K562 (cell line): ENCODE data around the gene KCNMB2.

Source experiments
- CTCF ChIP-seq, 3 experiments: IDR thresholded peaks in 2 of 3; conservative IDR thresholded peaks in 1 of 3; 2 replicates each; pipeline ENCODE4 v1.5.1; 2011 to 2012; ENCODE audit warnings: low read length in 3 of 3, mild to moderate bottlenecking in 3 of 3, control low read depth in 2 of 3, improper control_type of control experiment in 1 of 3, inconsistent platforms in 1 of 3, low read depth in 1 of 3, mixed read lengths in 1 of 3, moderate library complexity in 1 of 3; ENCODE audit not compliant: insufficient read depth in 2 of 3
- DNMT1 ChIP-seq: fragments of 450-650 bp; IDR thresholded peaks from 2 replicates; pipeline ENCODE4 v1.6.1; 2016; ENCODE audit warnings: antibody characterized with exemption, mild to moderate bottlenecking
- ESRRA ChIP-seq: fragments of 450-650 bp; IDR thresholded peaks from 2 replicates; pipeline ENCODE4 v1.6.1; 2014; ENCODE audit warnings: low read depth, mild to moderate bottlenecking, moderate library complexity, borderline replicate concordance
- KAT7 ChIP-seq: sonication (generic); formaldehyde crosslinking; IDR thresholded peaks from 2 replicates; pipeline ENCODE4 v1.8.0; 2022; ENCODE audit warnings: missing genetic modification reagents, mild to moderate bottlenecking, borderline replicate concordance
- MLLT1 ChIP-seq, 2 experiments: fragments of 450-650 bp; IDR thresholded peaks; 2 replicates each; pipeline ENCODE4 v1.6.1; 2016
- MTA3 ChIP-seq: fragments of 450-650 bp; formaldehyde crosslinking; IDR thresholded peaks from 2 replicates; pipeline ENCODE4 v1.6.1; 2017; ENCODE audit warnings: mild to moderate bottlenecking, borderline replicate concordance
- MYC ChIP-seq, 2 experiments: fragments of 250-450 bp in 1 of 2; sonication (Bioruptor Pico) in 1 of 2; IDR thresholded peaks; 2 replicates each; pipeline versions ENCODE4 v1.5.1 to v1.6.1; 2012 to 2021; ENCODE audit warnings: low read depth in 2 of 2, borderline replicate concordance in 1 of 2, improper control_type of control experiment in 1 of 2, low read length in 1 of 2, mild to moderate bottlenecking in 1 of 2, moderate library complexity in 1 of 2
- POLR2A ChIP-seq: fragments of 450-650 bp; conservative IDR thresholded peaks from 2 replicates; pipeline ENCODE4 v1.6.1; 2016
- RERE ChIP-seq: sonication (generic); formaldehyde crosslinking; IDR thresholded peaks from 2 replicates; pipeline ENCODE4 v1.8.0; 2023; ENCODE audit warnings: missing genetic modification reagents, mild to moderate bottlenecking, borderline replicate concordance
- SMC3 ChIP-seq: conservative IDR thresholded peaks from 2 replicates; pipeline ENCODE4 v1.6.1; 2011; ENCODE audit warnings: low read depth, low read length, improper control_type of control experiment; ENCODE audit not compliant: insufficient read depth
- XRCC3 ChIP-seq: fragments of 450-650 bp; IDR thresholded peaks from 2 replicates; pipeline ENCODE4 v1.6.1; 2017; ENCODE audit warnings: mild to moderate bottlenecking, moderate library complexity
- ZNF592 ChIP-seq: fragments of 450-650 bp; IDR thresholded peaks from 2 replicates; pipeline ENCODE4 v1.6.1; 2017; ENCODE audit warnings: antibody characterized with exemption, mild to moderate bottlenecking

GRCh38 chr3:178761024-178761423 lies 224.8 kb downstream of the KCNMB2 start:
- TF ChIP-seq KAT7 (CRISPR knock-in tag) (no peak), SMC3 (no peak), CTCF (IDR thresholded peaks at IDR 0.05 in 2 of 3, conservative IDR thresholded peaks at IDR 0.05 in 1 of 3; ENCODE audit: insufficient read depth in 2 of 3, low read depth in 1 of 3, low read length in 3 of 3) (no peak), RERE (CRISPR knock-in tag) (no peak), DNMT1 (no peak), MYC (IDR thresholded peaks at IDR 0.05; ENCODE audit: low read depth, low read length) (no peak), MYC (CRISPR knock-in tag; IDR thresholded peaks at IDR 0.05; ENCODE audit: borderline replicate concordance, low read depth) (no peak), MLLT1 (IDR thresholded peaks at IDR 0.05) (no peak), MTA3 (no peak), ESRRA (no peak), ZNF592 (no peak), XRCC3 (no peak), POLR2A (no peak)
